Activated CD8-positive, alpha-beta memory T cell treated with anti-CD3 and anti-CD28 coated beads, Interleukin-2, amount 50 U/mL, for 24 hours (primary cell): ENCODE results near the gene ARHGEF3.
A peak's percentile ranks its signal among the peaks of the same experiment; 100 is the strongest.
"Not testable (repeated sequence)": the region's sequence is repeated elsewhere in the genome, so short reads cannot be mapped to it uniquely, and the experiment has no call there.

Experiments used
- DNase-seq: peaks from one replicate; pipeline ENCODE4 v3.0.0-alpha.2; 2020; ENCODE audit errors: extremely low read depth

The ARHGEF3 gene

DNA sequence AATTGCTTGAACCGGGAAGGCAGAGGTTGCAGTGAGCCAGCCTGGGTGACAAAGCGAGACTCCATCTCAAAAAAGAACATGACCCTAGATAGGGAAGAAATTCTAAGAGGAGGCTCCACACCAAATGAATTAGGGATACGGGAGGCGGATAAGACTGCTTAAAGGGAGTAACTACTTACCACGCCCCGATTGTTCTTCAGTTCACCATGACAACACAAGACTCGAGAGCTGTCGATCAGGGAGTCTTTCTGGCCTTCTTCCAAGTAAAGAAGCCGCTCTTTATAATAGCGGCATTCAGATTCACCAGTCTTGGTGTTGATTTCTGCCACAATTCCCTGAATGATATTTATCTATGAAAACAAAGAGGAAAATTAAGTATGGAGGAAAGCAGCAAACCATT is 64.7 kb downstream of the ARHGEF3 start:
- DNase-seq: no peak

GRCh38 chr3:56732109-56732508 is 69.6 kb downstream of the ARHGEF3 start:
- DNase-seq: no peak

GRCh38 chr3:56725175-56725574 is 76.6 kb downstream of the ARHGEF3 start:
- DNase-seq: peak; percentile 28

DNA sequence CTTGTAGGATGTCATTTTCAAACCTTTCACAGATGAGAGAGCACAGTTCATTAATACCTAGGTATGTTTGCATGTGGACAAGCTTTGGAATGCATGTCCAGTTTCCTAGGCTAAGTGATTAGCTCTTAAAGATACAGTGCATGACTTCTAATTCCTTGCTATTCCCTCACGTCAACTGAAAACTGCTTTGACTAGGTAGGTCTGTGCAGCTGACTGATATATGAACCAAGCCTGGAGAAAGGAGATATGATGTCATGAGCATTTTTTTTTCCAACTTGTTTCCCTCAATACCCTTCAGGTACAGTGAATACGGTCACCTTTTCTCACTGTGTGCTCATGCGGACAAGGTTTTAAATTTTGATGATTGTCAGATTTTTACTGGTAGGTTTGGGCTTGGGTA is 77.1 kb downstream of the ARHGEF3 start:
- DNase-seq: no peak

GRCh38 chr3:56720849-56721248 is 80.9 kb downstream of the ARHGEF3 start:
- no peak for DNase-seq

DNA sequence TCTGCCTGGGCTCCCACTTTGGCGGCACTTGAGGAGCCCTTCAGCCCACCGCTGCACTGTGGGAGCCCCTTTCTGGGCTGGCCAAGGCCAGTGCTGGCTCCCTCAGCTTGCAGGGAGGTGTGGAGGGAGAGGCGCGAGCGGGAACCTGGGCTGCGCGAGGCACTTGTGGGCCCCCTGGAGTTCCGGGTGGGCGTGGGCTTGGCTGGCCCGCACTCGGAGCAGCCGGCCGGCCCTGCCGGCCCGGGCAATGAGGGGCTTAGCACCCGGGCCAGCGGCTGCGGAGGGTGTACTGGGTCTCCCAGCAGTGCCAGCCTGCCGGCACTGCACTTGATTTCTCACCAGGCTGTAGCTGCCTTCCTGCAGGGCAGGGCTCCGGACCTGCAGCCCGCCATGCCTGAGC is 82.9 kb downstream of the ARHGEF3 start:
- not testable (repeated sequence) for DNase-seq

GRCh38 chr3:56711344-56711743 is 90.4 kb downstream of the ARHGEF3 start:
- no peak for DNase-seq

- not testable (repeated sequence) for DNase-seq
Observed at GRCh38 chr3:56707412-56707811, 94.3 kb downstream of the ARHGEF3 start.

GRCh38 chr3:56706629-56707028 is 95.1 kb downstream of the ARHGEF3 start:
- DNase-seq: no peak

GRCh38 chr3:56704706-56705105 is 97.0 kb downstream of the ARHGEF3 start:
- no peak for DNase-seq

- DNase-seq: no peak
Observed at GRCh38 chr3:56702490-56703315, 99.0 kb downstream of the ARHGEF3 start.

DNA sequence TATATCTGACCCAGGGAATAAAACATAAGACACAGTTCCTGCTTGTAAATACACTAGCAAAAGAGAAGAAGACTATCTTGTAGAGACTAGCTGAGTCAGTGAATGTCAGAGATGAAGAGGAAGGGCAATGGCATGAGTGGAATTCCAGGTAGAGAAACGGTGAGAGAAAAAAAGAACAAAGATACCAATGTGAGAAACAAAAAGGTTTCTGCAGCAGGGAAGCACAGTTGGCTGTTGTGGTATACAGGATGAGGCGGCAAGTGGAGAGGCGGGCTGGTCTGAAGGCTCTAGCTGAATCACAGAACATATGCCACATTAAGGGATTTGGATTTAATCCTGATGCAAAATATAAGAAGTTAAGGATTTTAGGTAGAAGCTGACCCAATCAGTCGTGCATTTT is 101.6 kb downstream of the ARHGEF3 start:
- no peak for DNase-seq

DNA sequence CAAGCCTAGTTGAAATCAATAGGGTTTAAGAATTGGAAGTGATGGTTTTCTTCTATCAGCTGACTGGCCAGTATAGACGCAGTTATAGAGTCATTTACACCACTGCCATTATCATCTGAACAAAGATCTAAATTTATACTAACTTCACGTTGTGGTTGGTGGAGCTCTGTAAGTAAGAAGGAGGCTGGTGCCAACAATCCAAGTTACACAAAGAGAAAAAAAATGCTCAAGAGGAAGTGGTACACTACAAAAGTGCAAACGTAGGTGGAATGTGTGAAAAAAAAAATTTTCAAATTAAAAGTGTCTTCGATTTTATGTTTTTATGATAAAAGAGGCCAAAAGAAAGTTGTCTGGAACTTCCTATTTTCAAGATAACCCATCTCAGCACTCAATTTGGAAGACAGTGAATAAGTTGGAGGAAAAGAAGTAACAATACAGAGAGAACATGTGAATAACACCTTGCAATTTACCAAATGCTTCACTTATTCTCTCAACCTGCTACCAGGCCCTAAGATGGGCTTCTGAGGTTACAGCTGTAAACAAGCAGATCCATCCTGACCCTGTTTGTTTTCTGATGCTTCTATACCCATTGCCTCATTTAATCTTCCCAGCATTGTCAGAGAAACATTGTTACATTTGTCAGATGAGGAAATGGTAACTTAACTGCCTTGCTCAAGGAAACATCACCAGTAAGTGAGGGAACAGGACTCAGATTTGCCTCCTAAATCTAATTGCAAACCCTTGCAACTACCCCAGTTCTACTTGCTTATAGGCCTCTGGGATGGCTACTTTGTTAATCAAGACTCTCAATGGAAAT is 106.7 kb downstream of the ARHGEF3 start:
- DNase-seq: no peak

DNA sequence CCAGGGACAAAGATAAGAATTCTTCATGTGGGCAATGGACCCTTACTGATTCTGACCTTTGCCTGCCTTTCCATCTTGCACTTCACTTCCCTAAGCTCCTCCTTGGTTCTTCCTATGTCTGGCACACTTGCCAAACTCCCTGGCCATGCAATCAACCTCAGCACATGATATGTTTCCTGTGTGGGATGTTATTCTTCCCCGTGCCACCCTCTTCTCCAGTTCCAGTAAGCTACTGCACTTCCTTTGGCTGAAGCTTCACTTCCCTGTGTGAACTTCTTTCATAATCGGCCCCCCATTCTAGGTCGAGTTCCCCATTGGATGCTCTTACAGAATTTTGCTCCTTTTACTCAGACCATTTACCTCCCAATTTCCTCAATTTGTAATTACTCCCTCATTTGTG is 108.0 kb downstream of the ARHGEF3 start:
- no peak for DNase-seq

DNA sequence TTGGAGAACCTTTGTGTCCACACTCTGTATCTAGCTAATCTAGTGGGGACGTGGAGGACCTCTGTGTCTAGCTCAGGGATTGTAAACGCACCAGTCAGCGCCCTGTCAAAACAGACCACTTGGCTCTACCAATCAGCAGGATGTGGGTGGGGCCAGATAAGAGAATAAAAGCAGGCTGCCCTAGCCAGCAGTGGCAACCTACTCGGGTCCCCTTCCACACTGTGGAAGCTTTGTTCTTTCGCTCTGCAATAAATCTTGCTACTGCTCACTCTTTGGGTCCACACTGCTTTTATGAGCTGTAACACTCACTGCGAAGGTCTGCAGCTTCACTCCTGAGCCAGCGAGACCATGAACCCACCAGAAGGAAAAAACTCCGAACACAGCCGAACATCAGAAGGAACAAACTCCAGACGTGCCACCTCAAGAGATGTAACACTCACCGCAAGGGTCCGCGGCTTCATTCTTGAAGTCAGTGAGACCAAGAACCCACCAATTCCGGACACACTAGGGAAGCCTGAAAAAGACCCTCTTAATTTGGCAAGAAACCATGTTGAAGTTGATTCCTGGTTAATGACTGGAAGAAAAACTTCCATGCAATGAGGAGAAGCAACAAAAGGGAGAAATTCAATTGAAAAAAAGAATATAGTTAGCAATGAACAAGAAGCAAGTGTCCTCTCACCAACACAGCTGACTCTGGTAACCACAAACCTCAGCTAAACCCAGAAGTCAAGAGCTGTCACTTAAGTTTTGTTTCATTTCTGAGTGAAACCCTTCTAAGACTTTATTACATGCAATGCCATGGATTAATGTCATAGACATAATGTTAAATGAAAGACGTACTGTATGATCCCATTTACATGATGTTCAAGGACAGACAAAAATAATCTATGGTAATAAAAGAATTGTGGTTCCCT is 109.0 kb downstream of the ARHGEF3 start:
- DNase-seq: not testable (repeated sequence)

GRCh38 chr3:56692001-56692365 is 109.8 kb downstream of the ARHGEF3 start:
- not testable (repeated sequence) for DNase-seq

DNA sequence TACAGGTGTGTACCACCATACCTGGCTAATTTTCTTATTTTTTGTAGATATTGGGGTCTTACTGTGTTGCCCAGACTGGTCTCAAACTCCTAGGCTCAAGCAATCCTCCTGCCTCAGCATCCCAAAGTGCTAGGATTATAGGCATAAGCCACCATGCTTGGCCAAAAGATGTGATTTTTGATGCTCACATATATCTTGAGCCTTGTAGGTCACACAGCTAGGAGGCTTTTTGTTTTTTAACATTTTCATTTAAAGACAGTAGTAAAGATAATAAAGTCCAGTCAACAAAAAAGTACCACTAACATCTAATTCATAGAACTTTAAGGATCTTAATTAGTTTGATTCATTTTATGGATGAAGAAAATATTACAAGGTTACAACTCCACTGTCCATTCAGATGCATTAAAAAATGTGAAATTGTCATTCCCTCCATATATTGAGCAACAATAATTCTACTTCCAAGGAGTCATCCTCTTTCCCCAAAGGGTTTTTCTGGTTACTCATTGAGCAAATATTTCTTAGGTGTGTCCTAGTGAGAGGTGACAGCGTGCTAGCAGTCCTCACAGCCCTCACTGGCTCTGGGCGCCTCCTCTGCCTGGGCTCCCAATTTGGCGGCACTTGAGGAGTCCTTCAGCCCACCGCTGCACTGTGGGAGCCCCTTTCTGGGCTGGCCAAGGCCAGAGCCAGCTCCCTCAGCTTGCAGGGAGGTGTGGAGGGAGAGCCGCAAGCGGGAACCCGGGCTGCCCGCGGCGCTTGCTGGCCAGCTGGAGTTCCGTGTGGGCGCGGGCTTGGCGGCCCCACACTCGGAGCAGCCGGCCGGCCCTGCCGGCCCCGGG is 110.4 kb downstream of the ARHGEF3 start:
- no peak for DNase-seq

DNA sequence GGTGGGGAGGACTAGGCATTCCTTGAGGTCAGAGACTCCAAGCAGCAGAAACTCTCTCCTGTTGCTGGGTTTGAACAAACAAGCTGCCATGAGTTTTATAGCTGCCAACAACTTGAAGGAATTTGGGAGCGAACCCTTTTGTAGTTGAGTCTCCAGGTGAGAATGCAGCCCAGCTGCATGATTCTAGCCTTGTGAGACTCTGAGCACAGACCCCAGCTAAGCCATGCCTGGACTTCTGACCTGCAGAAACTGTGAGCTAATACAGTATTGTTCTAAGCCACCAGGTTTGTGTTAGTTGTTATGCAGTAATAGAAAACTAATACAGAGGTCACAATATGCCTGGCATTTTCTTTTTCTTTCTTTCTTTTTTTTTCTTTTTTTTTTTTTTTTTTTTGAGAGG is 112.4 kb downstream of the ARHGEF3 start:
- DNase-seq: no peak

GRCh38 chr3:56688191-56688590 is 113.6 kb downstream of the ARHGEF3 start:
- no peak for DNase-seq

GRCh38 chr3:56684029-56684428 is 117.7 kb downstream of the ARHGEF3 start:
- DNase-seq: no peak
